GM04503 (cell line): ENCODE data around the gene ZDHHC14.
"Not testable (repeated sequence)": the region's sequence is repeated elsewhere in the genome, so short reads cannot be mapped to it uniquely, and the experiment has no call there.

Source experiments
- DNase-seq: peaks from one replicate; pipeline ENCODE4 v3.0.0-alpha.2; 2012; ENCODE audit warnings: low read depth

Gene ZDHHC14

DNA sequence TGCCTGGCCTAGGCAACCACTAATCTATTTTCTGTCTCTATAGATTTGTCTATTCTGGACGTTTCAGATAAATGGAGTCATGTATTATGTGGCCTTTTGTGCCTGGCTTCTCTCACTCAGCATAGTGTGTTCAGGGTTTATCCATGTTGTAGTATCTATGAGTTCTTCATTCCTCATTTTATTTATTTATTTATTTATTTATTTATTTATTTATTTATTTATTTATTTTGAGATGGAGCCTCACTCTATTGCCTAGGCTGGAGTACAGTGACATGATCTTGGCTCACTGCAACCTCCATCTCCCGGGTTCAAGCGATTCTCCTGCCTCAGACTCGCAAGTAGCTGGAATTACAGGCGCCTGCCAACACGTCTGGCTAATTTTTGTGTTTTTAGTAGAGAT is 86.3 kb downstream of the ZDHHC14 start:
- DNase-seq, result not testable (repeated sequence)

DNA sequence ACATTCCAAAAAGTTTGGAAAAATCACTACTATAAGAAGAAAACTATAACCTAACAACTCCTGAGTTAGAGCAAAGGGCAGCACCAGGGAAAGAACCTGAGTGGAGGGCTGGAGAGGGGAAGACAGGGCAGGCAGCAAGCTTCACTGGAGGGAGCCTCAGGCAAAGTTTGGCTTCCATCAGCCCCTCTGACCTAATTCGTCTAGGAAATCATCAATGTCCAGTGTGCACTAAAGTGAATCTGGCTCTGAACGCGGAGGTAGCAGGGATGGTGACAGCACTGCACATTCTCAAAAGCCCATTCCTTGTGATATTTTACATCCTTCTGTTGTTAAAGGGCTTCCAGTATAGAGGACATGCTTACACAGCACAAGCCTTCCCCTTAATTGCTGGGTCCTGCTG is 87.1 kb downstream of the ZDHHC14 start:
- DNase-seq, result no peak

DNA sequence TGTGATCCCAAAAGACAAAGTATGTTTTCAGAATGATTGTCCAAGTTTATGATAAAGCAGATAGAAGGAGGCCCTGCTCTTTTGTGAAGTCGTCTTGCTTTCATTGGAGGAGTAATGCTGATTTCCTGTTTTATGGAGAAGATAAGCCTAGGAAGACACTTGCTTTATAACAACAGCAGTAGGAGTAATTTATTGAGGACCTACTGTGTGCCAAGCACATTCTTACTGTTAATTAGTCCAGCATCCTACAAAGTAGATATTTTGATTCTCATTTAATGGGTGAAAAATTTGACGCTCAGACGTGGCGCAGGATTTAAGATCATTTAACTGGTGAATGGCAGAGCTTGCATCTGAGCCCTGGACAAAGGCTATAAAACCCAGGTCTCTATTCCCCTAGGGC is 87.6 kb downstream of the ZDHHC14 start:
- no peak for DNase-seq

DNA sequence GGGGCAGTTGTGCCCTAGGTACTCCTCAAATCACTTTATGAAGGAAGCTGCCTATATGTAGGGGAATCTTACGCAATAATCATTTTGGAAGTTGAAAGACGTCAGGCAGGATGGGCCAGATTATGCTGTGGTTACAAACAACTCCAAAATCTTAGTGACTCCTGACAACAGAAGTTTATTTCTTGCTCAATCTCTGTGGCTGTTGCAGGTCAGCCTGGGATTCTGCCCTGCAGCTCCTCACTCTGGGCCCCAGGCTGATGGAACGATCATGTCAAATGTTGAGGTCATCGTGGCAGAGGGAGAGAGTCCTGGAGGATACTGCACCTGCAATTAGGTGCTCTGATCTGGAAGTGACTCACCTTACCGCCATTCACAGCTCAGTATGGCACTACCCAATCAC is 88.4 kb downstream of the ZDHHC14 start:
- peak; percentile 17 for DNase-seq

GRCh38 chr6:157471077-157471686 is 90.2 kb downstream of the ZDHHC14 start:
- no peak for DNase-seq

DNA sequence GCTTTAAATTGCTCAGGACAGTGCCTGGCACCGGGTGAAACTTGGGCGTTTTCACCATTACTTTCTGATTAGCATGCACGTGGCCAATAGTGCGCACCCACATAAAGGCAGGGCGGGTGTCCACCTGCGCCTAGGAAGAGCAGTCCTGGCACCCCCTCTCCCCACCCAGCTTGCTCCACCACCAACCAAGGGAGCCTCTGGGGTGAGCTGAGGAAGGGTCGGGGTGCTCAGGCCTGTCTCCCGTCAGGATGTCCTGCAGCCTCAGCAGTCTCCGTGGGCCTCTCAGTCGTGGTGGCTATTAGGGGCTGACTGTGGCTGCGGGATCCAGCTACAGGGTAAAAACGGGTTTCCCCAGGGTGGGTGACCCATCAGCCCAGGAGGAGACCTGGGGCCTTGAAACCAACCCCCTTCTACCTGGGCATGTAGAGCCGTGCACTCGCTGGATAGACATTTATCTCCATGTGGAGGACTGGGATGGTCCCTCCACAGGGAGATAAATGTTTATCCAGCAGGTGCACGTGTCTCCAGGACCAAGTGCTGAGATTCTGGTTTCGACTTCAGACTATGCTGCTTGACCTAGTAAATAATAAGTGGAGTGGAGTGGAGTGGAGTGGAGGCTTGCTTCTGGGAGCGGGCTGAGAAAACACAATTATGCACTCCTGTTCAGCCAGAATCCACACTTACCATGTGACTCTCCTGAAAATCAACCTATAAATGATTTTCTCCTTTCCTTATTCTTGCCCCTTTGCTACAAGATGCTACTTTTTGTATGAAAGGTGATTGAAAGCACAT is 91.1 kb downstream of the ZDHHC14 start:
- DNase-seq, result no peak

GRCh38 chr6:157476797-157477196 is 95.8 kb downstream of the ZDHHC14 start:
- no peak for DNase-seq

DNA sequence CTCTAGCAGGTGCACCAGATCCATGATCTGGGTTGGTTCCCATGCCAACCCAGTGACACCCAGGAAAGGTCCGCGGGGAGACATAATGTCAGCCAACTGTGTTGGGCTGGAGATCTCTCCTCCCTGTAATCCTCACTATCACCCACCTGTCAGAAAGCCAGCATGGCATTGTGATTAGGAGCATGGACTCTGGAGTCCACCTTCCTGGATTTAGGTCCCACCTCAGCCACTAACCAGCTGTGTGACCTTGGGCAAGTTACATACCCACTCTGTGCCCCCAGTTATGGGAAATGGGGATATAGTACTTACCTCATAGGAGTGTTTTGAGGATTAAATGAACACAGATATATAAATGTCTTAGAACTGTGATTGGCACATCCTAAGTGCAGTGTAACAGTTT is 97.9 kb downstream of the ZDHHC14 start:
- no peak for DNase-seq

GRCh38 chr6:157479464-157480303 is 98.7 kb downstream of the ZDHHC14 start:
- DNase-seq, result no peak

DNA sequence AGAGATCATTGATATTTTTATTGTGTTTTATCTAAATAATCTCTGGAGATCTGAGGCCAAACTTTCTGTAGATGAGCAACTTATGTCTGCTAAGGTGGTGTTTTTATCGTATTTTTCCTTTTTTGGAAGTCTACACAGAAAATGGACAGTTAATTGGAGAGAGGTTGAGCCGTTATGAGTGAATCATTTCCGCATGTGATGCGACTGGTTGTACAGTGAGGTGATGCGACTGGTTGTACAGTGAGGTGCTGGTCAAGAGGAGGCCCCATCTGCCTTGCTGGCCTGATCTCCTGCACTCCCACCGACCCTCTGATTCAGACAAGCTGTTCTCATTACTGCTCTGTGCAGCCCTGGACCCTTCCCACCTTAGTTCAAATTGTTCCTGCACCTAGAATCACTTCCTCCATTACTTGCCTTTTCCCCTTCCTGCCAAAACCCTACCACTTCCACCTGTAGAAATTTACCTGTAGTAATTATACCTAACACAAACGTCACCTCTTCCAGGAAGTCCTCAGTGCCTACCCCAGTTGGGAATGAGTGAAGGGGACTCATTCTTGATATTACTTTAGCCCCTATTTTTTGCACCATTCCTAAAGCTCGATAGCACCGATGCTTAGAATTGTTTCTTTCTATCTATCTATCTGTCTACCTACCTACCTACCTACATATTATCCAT is 100.3 kb downstream of the ZDHHC14 start:
- no peak for DNase-seq

- DNase-seq, result no peak
Observed at GRCh38 chr6:157481865-157482249, 100.9 kb downstream of the ZDHHC14 start.

DNA sequence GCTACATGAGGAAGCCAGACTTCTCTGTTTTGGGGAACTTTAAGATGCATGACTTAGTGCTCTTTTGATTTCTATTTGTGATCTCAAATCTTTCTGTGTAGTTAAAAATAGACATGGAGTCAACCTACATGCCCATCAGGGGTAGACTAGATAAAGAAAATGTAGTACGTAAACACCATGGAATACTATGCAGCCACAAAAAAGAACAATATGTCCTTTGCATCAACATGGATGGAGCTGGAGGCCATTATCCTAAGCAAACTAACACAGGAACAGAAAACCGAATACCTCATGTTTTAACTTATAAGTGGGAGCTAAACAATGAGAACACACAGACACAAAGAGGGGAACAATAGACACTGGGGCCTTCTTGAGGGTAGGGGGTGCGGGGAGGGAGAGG is 102.8 kb downstream of the ZDHHC14 start:
- DNase-seq, result no peak

GRCh38 chr6:157484181-157484580 is 103.2 kb downstream of the ZDHHC14 start:
- DNase-seq, result no peak

GRCh38 chr6:157486572-157486971 is 105.6 kb downstream of the ZDHHC14 start:
- no peak for DNase-seq

DNA sequence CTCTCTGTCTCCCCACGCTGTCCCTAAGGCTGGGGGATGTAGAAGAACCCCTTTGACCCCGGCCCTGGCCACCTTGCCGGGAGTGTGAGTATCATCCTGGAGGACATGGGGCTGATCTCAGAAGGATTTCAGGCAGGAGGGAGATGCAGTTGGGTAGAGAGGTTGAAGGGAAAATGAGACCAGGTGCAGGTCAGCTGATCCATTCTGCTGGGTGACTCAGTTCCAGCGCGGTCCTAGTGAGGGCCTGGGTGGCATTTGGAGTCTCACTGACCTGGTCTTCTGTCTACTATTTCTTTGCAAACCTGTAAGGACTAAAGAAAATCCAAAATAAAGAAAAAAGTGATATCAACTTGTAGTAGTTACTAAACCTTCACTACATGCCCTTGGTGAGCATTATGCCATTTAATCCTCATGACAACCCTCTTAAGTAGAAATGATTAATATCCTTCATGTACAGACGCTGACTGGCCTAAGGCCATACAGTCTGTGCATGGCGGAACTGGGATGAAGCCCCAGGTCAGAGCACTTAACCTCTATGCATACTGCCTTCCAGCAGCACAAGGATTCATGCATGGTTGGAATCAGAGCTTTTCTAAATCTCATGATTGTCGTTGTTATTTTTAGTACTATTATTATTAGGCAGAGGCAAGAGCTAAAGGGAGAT is 106.3 kb downstream of the ZDHHC14 start:
- DNase-seq, result no peak

DNA sequence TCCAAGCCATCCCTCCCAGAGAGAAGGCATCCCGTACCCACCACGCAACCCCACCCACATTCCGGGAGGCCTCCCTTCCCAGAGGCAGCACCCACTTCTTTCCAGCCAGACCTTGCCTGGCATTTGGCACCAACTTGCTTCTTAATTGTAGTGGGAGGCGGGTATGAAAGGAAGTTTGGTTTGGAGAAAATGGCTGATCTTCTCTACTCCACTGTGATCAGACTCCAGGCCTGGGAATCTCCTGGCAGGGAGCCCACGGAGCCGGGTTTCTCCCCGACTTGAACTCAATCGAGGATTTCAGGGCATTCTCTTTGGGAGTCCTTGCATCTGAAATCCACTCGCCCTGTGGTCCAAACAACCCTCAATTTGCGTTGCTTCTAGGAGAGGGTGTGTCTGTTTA is 107.1 kb downstream of the ZDHHC14 start:
- DNase-seq, result no peak

- no peak for DNase-seq
Observed at GRCh38 chr6:157488716-157489118, 107.7 kb downstream of the ZDHHC14 start.

DNA sequence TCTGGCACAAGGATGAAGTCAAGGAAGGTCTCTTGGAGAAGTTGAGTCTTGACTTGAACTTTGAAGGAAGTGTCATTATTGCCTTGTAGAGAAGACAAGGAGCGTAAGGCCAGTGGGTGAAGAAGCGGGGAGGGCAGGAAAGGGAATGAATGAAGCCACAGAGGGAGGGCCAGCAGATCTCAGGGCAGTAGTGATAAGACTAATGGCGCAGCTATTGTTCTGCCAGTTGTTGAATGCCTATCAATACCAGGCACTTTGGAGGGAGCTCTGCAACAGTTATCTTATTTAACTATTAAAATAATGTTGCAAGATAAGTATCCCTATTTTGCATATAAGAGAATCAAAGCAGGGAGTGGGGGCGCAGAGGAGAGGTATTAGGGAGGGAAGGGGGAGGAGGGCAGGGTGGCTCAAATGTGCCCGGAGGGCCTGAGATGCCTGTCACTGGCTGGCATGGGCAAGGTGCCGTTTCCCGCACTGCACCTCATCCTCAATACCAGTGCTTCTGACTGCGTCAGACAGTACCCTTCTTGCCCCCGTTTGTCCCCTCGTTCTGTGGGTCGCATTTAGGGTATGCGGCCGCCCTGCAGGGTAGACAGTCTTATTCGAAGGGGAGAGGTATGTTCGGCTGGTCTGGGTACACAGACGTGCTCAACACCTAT is 109.8 kb downstream of the ZDHHC14 start:
- no peak for DNase-seq

DNA sequence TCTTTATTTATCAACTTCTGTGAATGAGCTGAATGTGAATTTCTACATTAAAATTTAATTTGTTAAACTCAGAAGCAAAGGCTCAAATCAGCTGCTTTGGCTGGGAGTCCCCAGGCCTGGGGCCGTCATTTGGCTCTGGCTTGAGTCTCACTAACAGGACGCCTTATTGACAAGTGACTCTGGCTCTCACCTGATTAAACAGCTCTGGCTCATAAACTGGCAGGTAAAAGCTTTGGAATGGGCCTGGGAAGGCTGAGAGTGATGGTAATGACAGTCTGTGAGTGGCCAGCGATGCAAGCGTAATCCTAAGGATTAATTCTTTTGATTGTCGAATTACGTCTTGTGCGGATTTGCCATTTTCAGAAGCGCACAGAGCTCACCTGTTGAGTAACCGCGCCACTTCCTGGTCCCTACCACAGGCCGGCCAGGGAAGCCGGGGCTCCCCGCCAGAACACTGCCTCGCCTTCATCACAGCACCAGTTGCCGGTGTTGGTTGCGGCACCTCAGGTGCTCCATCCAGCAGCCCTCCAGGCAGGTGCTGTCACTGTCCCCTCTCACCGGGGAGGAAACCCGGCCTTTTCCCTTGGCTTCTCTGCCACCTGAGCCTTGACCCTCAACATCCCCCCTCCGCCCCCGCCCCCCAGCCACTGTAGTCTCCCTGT is 110.7 kb downstream of the ZDHHC14 start:
- DNase-seq, result no peak

DNA sequence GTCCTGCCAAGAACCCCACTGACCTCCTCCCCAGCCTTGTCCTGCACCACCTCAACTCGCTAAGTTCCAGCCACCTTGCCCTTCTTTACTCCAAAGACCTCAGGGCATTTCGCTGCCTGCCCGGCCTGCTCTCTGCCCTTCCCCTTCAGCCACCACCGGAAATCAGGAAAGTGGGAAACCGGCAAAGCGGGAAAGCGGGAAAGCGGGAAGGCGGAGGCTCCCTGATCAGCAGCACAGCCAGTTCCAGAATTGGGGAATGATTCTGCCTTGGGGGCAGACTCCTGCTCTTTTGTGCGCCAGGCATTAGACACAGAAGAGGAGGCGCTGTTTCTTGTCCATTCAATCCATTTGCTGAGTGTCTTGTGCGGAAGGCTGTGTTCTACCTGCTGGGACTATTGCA is 111.3 kb downstream of the ZDHHC14 start:
- DNase-seq, result no peak

GRCh38 chr6:157492741-157493140 is 111.8 kb downstream of the ZDHHC14 start:
- no peak for DNase-seq
